Subcutaneous adipose tissue (tissue), 4 donors: Measurements from ENCODE around the gene BRSK2. TPM values are rescaled to one million over a fixed set of nuclear protein-coding genes. Genes with fewer than 3 reads are reported as not detected.

Experiments
- CTCF ChIP-seq: fragments of 450-650 bp; IDR thresholded peaks from one replicate; pipeline ENCODE4 v1.5.1; 2016; ENCODE audit warnings: low read depth, mild to moderate bottlenecking, control low read depth, antibody characterized with exemption, moderate library complexity
- total RNA-seq, 4 donors: library from RNA; depleted of rRNA; stranded (reverse); fragments of >200 nt; gene quantifications; one replicate each; pipeline ENCODE4 v1.1.0, GENCODE V29; 2016

The BRSK2 gene
- total RNA-seq, 4 donors from 2014 or later = 0.22 to 0.49 TPM; not detected in 2

GRCh38 chr11:1507381-1508140, 117.8 kb downstream of the BRSK2 start:
- TF ChIP-seq CTCF = no peak

GRCh38 chr11:1508491-1508891, 118.8 kb downstream of the BRSK2 start:
- TF ChIP-seq CTCF = no peak

- no peak for TF ChIP-seq CTCF
These were observed 119.3 kb downstream of the BRSK2 start for GRCh38 chr11:1508986-1509385.

- TF ChIP-seq CTCF = no peak
These were observed 120.0 kb downstream of the BRSK2 start for GRCh38 chr11:1509626-1510255.

GRCh38 chr11:1510928-1511327, 121.2 kb downstream of the BRSK2 start:
- no peak for TF ChIP-seq CTCF

GRCh38 chr11:1511937-1512496, 122.3 kb downstream of the BRSK2 start:
- no peak for TF ChIP-seq CTCF

Other genes starting within 250 kb of the BRSK2 start
- not detected for gene MUC5AC, start 232.0 kb upstream of the BRSK2 start, total RNA-seq
- gene MUC5B, start 166.9 kb upstream of the BRSK2 start, total RNA-seq = not detected
- 10 to 100 TPM; 20.5 to 40.9 (median 27.4) TPM for gene TOLLIP, start 80.3 kb upstream of the BRSK2 start, total RNA-seq
- 10 to 100 TPM; 24.5 to 59.9 (median 39.1) TPM for gene MOB2, start 96.8 kb downstream of the BRSK2 start, total RNA-seq
- gene DUSP8, start 182.3 kb downstream of the BRSK2 start, total RNA-seq = 1 to 10 TPM in 2 of 4 donors, under 1 TPM in 2; 0.22 to 2.3 (median 0.74) TPM
- not detected for gene KRTAP5-1, start 195.3 kb downstream of the BRSK2 start, total RNA-seq
- gene KRTAP5-2, start 208.4 kb downstream of the BRSK2 start, total RNA-seq = not detected
- not detected for gene KRTAP5-3, start 218.5 kb downstream of the BRSK2 start, total RNA-seq
- gene KRTAP5-4, start 232.2 kb downstream of the BRSK2 start, total RNA-seq = not detected
- gene KRTAP5-5, start 239.8 kb downstream of the BRSK2 start, total RNA-seq = not detected